HG03280 (cell line): ENCODE data around the gene DIP2A.
"Not testable (repeated sequence)": the region's sequence is repeated elsewhere in the genome, so short reads cannot be mapped to it uniquely, and the experiment has no call there.

Experiments used
- ATAC-seq: cut with Tn5 transposase; IDR thresholded peaks from one replicate; pipeline ENCODE4 v1.9.1; 2021; ENCODE audit warnings: mild to moderate bottlenecking, moderate library complexity; ENCODE audit not compliant: unreplicated experiment

DIP2A gene

GRCh38 chr21:46518983-46519583, 60.4 kb downstream of the DIP2A start:
- ATAC-seq = no peak

DNA sequence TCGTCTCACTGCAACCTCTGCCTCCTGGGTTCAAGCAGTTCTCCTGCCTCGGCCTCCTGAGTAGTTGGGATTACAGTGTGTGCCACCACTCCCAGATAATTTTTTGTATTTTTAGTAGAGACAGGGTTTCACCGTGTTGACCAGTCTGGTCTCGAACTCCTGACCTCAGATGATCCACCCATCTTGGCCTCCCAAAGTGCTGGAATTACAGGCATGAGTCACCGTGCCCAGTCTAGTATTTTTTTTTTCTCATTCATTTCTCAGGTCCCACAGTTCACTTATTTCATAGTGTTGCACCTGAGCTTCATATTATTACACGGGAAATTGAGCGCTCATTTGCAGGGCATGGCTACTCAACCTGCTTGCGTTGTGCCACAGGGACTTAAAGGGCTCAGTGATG, 68.7 kb downstream of the DIP2A start:
- ATAC-seq = not testable (repeated sequence)

GRCh38 chr21:46527801-46528200, 69.1 kb downstream of the DIP2A start:
- no peak for ATAC-seq

GRCh38 chr21:46532080-46532479, 73.4 kb downstream of the DIP2A start:
- ATAC-seq = no peak

GRCh38 chr21:46537026-46537425, 78.3 kb downstream of the DIP2A start:
- no peak for ATAC-seq

DNA sequence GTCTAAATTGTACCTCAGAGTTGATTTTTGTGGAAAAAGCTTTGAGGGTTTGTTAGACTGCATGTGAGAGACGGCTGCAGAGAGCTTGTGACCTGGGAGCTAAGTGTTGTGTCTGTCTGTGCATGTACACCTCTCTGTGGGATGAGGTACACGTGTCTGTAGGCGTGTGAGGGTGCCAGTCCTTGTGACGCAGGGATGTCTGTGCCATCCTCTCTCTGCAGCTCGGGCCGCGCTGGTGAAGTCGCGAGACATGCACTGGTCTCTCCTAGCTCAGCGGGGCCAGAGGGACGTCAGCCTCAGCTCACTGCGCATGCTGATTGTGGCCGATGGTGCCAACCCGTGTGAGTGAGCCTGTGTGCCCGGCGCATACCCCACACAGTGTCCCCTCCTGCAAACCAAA, 79.6 kb downstream of the DIP2A start:
- ATAC-seq = no peak

DNA sequence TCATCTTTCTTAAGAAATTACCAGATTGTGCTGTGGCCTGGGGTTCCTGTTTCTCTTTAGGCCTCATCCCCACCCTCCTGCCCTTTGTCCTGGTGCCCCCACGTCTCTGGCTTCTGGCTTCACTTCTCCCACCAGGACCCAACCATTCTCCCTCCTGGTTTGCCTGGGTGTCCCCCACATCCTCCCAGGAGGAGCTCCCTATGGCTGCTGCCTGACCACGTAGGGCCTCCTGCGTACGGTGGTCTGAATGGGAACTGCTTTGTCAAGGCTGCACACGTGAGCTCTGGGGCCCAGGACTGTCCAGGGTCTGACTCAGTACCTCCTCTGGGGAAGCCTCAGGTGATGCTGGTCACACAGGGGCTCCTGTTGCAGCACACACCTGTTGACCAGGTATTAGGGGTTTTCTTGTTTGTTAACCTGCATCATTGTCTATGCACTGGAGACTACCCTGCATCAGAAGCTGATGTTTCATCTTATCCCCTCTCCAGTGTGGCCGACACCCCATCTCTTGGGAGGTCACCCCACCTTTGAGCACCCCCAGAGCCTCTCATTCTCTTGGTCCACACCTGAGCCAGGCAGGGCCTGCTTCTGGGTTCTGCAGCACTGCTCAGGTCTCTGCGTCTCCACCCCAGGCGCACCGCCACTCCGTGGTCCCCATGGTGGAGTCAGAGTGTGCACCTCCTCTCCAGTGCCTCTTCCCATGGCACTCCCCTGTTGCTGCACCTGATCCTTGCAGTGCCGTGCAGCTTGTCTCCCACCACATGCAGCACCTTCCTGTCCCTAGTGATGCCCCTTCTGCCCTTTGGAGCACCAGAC, 80.4 kb downstream of the DIP2A start:
- ATAC-seq = no peak

DNA sequence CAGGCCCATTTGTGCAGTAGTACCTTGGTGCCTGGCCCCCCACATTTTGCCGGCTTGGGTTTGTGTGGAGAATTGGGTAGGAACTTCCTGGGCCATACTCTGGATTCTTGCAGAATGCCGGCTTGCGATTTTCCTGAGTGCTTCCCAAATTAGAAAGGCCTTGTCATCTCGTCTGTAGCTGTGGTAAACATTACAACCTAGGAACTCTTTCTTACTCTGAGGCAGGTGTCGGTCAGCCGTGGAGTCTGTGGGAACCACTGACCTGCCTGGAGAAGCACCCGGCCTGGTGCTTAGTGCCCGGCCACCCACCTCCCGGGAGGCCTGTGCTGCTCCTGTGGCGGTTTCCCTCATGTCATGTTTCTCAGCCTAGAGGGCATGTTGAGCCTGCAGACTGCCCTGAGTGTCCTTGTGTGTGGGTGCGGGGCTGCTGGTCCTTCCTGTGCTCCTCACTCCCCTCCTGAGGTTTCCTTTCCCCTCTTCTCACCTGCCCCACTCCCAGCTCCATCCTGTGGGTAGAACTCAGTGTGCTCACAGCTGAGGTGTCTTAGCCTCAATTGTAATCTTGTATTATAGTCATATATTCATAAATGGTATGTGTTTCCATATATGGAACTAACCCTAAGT, 81.5 kb downstream of the DIP2A start:
- ATAC-seq = no peak

GRCh38 chr21:46542588-46543124, 84.0 kb downstream of the DIP2A start:
- no peak for ATAC-seq

GRCh38 chr21:46543306-46543705, 84.6 kb downstream of the DIP2A start:
- ATAC-seq = no peak

- ATAC-seq = no peak
Observed at GRCh38 chr21:46544003-46544402, 85.3 kb downstream of the DIP2A start.

GRCh38 chr21:46544824-46545223, 86.1 kb downstream of the DIP2A start:
- no peak for ATAC-seq

DNA sequence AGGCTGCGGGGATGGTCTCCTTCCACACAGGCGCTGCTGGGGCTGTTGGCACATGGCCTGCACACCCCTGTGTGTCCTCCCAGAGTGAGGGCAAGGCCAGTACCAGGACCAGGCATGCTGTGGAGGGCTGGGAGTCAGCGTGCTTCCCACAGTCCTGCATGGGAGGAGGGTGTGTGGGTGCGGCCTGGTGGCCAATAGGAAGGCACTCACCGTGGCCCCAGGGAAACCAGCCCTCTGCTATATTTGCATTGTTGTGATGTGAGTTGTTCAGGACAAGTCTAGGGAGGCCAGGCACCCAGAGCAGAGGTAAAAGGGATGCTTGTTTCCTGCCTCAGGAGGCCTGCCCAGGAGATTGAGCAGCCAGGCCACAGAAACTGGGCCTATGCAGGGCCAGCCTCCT, 86.7 kb downstream of the DIP2A start:
- no peak for ATAC-seq

DNA sequence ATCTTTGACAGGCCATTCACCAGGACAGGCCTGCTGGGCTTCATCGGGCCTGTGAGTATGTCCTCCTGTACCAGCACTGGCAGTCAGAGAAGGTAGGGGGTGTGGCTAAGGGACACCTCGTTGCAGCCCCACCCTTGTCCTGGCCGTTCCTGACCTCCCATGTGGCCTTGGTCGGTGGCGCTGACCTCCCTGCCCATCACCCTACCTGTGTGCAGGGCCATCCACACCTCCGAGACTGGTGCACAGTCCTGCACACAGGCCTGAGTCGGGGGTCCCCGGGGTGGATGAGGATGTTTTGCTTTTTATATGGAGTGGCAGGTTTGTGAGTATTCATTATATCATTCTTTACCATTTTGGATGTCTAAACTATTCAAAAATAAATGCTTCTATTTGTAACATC, 87.2 kb downstream of the DIP2A start:
- ATAC-seq = no peak

GRCh38 chr21:46546799-46547198, 88.1 kb downstream of the DIP2A start:
- no peak for ATAC-seq

DNA sequence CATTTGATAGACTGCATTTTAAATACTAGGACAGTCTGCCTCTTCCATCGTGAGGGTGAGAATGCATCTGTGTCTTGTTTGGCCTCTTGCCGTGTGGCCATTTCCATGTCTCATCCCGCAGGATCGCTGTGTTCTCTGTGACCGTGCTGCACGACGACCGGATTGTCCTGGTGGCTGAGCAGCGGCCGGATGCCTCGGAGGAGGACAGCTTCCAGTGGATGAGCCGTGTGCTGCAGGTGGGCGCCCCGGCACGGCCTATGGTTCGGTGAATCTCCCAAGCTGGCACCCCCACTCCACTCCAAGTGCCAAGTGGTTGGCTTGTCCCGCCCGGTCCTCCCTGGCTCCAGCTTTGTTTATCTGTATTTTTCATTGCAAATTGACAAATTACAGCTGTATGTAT, 91.0 kb downstream of the DIP2A start:
- no peak for ATAC-seq

- ATAC-seq = no peak
Observed at GRCh38 chr21:46550116-46550941, 91.6 kb downstream of the DIP2A start.

DNA sequence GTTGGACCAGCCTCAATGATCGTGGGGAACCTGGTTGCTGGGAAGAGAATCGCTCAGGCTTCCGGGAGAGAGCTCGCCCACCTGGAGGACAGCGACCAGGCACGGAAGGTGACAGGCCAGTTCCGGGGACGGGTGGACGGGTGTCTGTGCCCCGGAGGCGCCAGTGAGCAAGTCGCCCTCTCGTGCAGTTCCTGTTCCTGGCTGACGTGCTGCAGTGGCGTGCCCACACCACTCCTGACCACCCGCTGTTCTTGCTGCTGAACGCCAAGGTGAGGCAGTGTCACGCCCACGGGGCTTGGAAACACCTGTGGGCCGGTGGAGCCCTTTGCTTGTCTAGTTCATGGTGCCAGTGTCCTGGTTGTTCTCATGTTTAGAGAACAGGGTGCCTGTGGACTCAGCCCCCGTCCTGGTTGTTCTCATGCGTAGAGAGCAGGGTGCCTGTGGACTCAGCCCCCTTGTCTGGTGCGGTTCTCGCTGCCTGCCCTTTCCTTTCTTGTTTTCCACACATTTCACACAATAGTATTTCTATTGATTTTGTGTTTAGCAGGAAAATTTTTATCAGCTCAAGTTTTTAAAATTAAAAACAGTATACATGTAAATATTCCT, 93.0 kb downstream of the DIP2A start:
- no peak for ATAC-seq

GRCh38 chr21:46552274-46552673, 93.6 kb downstream of the DIP2A start:
- ATAC-seq = no peak

DNA sequence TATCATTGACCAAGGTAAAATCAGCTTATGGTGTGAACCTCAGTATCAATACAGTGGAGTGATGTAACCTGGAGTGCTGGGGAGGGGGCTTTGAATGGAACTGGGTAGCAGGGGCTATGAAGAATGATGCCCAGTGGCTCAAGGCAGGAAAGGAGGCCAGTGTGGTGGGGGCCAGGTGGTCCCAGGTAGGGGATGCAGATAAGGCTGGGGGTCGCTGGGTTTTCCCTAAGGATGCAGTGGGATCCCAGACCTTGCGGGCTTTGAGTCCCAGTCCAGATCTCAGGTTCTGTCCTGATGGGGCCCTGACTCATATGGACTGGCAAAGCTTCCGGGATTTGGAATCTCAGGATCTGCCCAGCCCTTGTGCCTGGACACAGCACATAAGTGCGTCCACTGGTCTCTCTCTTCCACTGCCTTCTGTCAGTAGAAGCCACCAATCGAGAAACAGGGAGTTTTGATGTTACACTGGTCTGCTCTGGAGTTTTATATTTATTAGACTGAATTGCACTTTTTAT, 94.2 kb downstream of the DIP2A start:
- ATAC-seq = no peak
